NCI-H82 (cell line): ENCODE measurements around the gene HOXC4.

Source experiments
- DNase-seq: peaks from one replicate; lab custom pipeline; 2025; lab: John Stamatoyannopoulos, UW

The HOXC4 gene

DNA sequence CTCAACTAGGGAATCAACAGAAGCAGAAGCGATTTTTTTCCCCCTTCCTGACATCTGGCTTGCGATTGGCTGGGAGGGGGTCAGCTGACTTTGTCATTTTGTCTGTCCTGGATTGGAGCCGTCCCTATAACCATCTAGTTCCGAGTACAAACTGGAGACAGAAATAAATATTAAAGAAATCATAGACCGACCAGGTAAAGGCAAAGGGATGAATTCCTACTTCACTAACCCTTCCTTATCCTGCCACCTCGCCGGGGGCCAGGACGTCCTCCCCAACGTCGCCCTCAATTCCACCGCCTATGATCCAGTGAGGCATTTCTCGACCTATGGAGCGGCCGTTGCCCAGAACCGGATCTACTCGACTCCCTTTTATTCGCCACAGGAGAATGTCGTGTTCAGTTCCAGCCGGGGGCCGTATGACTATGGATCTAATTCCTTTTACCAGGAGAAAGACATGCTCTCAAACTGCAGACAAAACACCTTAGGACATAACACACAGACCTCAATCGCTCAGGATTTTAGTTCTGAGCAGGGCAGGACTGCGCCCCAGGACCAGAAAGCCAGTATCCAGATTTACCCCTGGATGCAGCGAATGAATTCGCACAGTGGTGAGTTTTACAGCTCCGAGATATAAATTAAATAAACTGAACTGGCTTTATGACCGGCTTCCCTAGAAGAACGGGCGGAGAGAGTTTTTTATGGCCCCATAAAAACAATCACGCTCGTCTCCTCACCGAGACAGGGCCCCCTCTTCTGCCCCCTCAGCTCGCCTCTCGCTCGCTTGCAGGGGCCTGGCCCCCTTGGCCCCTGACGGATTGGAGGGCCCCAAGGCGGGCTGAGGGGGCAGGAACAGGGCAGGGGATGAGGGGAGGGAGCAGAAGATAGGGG is 25.1 kb upstream of the HOXC4 start, which contains the start of gene HOXC6:
TSS of gene HOXC6 (plus strand) at position 127 of the 888 bp plus-strand sequence. CDS start at position 209, 82 bp downstream.
- DNase-seq, result peak; percentile 76

DNA sequence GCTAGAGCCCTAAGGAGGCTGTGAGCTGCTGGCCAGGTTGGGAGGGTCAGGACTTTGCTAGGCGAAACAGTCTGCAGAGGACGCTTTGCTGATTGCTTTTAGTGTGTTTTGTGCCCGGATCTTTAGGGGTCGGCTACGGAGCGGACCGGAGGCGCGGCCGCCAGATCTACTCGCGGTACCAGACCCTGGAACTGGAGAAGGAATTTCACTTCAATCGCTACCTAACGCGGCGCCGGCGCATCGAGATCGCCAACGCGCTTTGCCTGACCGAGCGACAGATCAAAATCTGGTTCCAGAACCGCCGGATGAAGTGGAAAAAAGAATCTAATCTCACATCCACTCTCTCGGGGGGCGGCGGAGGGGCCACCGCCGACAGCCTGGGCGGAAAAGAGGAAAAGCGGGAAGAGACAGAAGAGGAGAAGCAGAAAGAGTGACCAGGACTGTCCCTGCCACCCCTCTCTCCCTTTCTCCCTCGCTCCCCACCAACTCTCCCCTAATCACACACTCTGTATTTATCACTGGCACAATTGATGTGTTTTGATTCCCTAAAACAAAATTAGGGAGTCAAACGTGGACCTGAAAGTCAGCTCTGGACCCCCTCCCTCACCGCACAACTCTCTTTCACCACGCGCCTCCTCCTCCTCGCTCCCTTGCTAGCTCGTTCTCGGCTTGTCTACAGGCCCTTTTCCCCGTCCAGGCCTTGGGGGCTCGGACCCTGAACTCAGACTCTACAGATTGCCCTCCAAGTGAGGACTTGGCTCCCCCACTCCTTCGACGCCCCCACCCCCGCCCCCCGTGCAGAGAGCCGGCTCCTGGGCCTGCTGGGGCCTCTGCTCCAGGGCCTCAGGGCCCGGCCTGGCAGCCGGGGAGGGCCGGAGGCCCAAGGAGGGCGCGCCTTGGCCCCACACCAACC is 23.9 kb upstream of the HOXC4 start:
- no peak for DNase-seq

- no peak for DNase-seq
These were observed 23.2 kb upstream of the HOXC4 start for GRCh38 chr12:54030442-54030801.

- no peak for DNase-seq
These were observed 22.7 kb upstream of the HOXC4 start for GRCh38 chr12:54030889-54031471.

DNA sequence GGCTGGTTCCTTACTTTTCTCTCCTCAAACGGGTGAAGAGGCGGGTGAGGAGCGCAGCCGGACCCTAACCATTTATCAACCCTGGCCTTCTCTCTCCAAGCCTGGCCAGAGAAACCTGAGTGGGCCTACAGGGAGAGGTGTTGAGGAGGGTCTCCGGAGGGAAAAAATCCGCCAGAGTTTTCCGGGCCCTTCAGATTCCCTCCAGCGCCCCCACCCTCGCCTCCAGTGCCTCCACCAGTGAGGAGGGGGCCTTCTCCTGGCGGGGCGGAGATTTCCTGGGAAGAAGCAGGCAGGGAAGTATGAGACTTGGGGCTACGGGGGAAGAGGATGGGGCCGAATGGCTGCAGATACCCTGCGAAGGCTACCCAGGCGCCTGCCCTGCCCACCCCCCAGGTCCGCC is 22.2 kb upstream of the HOXC4 start:
- no peak for DNase-seq

DNA sequence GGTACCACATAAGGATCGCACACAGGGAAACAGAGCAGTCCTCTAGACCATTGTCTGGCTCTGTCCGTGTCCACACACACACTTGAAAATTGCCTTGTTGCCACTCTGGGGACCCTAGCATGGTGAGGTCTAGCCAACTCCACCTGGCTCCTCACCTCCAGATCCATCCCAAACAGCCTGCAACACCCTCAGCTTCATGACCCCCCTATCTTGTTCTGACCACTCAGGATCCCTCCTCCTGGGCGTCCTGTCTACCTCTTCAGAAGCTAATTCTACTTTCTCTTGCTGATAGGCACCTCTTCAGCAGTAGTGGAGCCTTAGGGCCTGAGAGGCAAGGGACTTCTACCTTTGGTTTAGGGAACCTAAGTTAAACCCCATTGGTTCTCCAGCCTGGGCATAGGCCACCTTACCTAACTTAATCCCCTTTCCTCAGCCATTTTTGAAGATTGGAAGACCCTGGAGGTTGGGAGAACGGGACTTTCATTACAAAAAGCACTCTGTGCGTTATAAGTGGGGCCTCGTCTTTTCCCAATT is 21.5 kb upstream of the HOXC4 start:
- no peak for DNase-seq

DNA sequence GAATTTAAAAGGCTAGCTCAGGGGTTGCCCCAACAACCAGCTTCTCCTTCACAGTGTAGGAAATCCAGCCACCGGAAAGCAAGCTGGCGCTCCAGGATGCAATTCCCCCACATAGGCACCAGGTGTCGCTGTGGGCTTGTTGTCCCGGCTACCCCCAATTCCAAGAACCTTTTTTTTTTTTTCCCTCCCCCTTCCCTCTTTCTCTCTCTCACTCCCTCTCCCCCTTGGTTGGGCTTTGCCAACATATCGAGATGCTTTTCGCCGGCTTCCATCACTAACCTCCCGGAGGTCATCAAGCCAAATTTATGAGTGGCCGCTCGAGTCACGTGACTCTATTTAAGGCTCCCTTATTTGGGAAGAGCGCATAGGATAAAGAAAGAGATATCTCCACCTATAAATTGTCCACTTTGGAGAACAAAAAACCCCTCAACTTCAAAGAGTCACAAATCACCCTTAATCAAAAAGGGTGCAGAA is 21.0 kb upstream of the HOXC4 start, which contains the start of gene HOXC5:
TSS of gene HOXC5 (plus strand) at position 424 of the 474 bp plus-strand sequence. CDS start 73 bp downstream, outside the sequence.
- peak; percentile 97 for DNase-seq

DNA sequence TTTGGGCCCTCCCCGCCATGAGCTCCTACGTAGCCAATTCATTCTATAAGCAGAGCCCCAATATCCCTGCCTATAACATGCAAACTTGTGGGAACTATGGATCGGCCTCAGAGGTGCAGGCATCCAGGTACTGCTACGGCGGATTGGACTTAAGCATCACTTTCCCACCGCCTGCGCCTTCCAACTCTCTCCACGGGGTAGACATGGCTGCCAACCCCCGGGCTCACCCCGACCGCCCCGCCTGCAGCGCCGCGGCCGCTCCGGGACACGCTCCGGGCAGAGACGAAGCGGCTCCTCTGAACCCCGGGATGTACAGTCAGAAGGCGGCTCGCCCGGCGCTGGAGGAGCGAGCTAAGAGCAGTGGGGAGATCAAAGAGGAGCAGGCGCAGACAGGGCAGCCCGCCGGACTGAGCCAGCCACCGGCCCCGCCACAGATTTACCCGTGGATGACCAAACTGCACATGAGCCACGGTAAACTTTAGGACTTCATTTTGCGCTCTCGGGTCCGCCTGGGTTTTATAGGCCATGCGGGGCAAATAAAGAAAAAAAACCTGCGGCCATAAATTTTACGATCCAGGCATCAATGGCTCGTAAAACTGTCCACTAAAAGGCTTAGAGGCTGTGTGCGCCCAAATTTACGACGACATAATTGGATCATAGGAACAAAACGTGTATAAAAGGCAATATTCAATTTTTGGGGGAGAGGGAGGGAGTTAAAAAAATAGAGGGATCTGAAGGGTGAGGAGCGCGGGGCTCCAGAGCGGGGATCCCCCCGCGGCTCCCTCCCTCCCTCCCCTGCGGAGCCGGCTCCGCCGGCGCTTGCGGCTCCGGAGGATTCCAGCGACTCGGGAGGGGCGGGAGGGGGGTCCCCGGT is 20.3 kb upstream of the HOXC4 start:
- DNase-seq, result peak; percentile 91

- no peak for DNase-seq
These were observed 19.5 kb upstream of the HOXC4 start for GRCh38 chr12:54033980-54034784.

DNA sequence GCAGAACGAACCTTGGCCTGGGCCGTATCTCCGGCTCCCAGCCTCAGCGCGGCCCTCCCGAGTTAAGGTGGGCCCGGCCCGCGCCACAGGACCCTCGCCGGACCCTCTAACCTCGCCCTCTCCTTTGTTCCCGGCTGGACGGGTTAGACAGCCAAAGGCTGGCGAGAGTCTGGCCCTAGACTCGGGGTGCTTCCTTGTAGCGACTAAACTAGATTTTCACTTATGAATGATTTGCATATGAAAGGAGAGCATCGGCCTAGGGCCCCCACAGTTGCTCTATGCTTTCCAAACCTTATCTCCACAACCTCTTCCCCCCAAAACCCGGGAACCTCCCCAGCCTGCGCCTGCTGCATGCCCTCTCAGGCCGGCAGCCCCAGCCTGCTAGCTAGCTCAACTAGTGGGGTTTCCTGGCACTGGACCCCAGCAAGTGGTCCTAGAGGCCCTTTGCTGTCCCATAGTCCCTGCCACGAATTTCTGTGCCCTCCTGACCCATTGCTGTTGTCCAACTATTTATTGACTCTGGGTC is 18.8 kb upstream of the HOXC4 start:
- no peak for DNase-seq

GRCh38 chr12:54035568-54036264 is 17.9 kb upstream of the HOXC4 start:
- no peak for DNase-seq

GRCh38 chr12:54036620-54037359 is 16.8 kb upstream of the HOXC4 start:
- peak; percentile 57 for DNase-seq

DNA sequence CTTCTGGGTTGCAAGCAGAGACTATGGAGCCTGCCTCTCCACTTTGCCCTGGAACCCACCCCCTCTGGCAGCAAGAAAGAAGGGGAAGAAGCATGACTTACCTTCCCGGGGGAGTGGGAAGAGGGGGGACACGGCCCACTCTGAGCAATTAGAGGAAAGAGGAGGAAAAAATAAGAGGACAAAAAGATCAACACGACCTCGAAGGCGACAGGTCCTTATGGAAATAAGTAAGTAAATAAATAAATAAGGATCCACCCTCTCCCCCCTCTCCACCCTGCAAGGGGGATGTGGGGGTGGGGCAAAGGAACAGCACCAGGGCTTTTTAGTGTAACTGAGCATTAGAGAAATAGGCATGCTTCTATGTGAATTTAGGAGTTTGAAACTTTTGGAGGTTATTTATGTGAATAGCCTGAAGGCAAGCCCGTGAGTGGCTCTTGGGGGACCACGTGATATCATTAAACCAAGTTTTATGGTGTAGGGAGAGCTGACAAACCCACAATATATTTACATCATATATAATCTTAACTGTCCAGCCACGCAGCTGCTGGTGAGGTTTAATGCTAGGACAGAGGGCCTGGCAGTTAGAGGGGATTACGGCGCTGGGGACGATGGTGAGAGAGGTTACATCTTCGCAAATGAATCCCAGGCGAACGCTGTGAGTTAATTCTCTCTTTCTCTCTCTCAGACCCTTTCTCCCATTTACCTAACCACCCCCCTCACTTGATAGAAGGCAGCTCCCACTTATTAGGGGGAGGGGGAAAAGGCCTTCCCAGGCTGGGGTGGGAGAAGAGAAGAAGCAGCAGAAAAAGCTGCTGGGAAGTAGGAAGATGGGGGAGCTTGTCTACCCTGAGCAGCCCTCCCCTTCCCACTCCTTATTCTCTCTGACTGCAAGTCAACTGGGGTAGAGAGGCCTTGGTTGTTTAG is 16.0 kb upstream of the HOXC4 start:
- peak; percentile 88 for DNase-seq

DNA sequence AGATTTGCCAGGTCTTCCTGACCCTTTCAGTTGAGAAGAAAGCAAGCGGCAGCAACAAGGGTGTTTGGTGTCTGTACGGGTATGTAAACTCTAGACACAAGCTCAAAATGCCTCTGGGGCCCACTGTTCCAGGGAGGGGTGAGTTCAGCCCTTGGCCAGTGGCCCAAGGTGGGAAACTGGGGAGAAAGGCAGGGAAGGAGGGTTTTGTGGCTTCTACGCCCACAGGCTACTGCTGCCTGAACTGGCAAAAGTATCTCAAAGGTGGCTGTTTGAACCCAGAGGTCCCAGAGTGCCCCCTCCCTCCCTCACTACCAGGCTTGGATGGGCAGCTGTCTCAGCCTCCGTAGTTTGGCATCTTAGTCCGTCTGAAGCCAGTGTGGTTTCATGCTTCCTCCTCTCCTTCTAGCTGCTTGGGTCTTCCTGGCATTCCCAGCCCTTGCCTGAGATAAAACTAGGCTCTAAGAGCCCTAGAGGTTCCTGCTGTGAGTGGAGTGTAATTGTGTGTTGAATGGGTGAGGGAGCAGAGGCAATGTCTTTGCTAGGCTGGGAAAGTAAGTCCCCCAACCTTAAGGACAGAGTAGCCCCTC is 15.3 kb upstream of the HOXC4 start:
- no peak for DNase-seq

DNA sequence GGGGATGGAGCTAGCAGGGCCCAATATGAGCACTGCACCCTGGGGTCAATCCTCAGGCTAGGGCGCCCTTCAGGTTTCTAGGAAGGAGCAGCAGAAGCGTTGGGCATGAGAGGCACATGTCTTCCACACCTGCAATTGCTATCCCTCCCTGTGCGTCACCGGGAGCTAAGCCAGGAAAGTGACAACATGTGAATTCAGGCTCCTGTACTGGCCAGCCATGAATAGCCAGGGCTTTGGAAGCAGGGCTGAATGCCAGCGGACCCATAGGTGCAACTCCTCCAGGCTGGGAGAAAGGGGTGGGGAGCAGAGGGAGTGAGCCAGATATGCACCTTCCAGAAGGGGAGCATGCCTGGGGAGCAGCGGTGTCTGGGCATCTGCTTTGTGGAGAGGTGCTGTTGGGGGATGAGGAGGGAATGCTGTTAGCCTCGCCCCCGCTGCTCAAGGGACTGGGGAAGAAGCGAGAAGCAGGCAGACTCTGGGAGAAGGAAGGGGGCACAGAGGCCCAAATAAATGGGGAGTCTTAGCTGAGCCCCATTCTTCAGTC is 14.7 kb upstream of the HOXC4 start:
- no peak for DNase-seq

- no peak for DNase-seq
These were observed 14.1 kb upstream of the HOXC4 start for GRCh38 chr12:54039417-54040147.
